T-helper 1 cell treated with Interleukin-12 subunit alpha and Interleukin-12 subunit beta and Interleukin-4 antibody, amounts not matched to agents 30 μg/mL and 1 μg/mL, for 36 hours (primary cell): ENCODE results near the gene PLXNB3.
A peak's percentile ranks its signal among the peaks of the same experiment; 100 is the strongest.
"Not testable (repeated sequence)": the region's sequence is repeated elsewhere in the genome, so short reads cannot be mapped to it uniquely, and the experiment has no call there.

Experiments
- H3K27ac Mint-ChIP-seq: one replicate; pipeline ENCODE4 v1.8.0; 2021; ENCODE audit warnings: mild to moderate bottlenecking, mixed read lengths
- H3K27me3 Mint-ChIP-seq: one replicate; pipeline ENCODE4 v1.8.0; 2021; ENCODE audit warnings: low read depth, mixed read lengths
- H3K36me3 Mint-ChIP-seq: one replicate; pipeline ENCODE4 v1.8.0; 2021; ENCODE audit warnings: low read depth, mixed read lengths
- H3K4me1 Mint-ChIP-seq: one replicate; pipeline ENCODE4 v1.8.0; 2021; ENCODE audit warnings: low read depth, mixed read lengths
- H3K4me3 Mint-ChIP-seq: one replicate; pipeline ENCODE4 v1.8.0; 2021; ENCODE audit warnings: mild to moderate bottlenecking, moderate library complexity, mixed read lengths
- H3K9me3 Mint-ChIP-seq: one replicate; pipeline ENCODE4 v1.8.0; 2021; ENCODE audit warnings: mixed read lengths

The PLXNB3 gene

DNA sequence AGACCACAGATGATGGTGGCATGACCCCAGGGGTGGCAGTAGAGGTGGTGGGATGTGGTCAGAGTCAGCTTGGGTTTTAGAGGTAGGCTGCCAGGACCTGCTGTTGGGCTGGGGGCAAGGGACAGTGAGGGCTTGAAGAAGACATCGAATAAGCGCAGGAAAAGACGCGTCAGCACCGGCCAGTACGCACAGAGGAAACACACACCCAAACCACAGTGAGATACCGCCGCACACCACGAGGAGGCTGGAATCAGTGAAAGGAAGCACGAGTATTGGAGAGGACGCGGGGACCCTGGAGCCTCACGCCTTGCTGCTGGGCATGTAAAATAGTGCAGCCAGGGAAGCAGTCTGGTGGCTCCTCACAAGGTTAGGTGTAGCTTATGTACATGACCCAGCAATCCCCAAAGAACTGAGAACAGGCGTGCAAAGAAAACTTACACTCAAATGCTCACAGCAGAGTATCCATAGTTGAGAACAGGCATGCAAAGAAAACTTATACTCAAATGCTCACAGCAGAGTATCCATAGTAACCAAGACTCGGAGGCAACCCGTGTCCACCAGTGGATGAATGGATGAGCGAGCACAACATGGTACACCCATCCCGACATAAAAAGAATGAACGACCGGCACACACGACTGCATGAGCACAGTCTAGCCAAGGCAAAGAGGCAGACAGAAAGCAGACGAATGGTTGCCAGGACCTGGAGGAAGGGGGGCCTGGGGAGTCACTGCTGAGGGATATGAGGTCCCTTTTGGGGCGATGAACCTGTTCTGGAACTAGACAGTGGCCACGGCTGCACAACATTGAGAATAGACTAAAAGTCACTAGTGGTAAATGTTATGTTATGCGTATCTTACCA, 53.0 kb downstream of the PLXNB3 start:
- Mint-ChIP-seq H3K36me3 (no peaks in the 10 kb centered on the region), H3K27me3 (peaks cover 25% of the 10 kb centered on the region), H3K27ac (no peak overlapping the region), H3K4me1 (peaks cover 17% of the 10 kb centered on the region), H3K4me3 (no peak overlapping the region), H3K9me3 (no peaks in the 10 kb centered on the region)

DNA sequence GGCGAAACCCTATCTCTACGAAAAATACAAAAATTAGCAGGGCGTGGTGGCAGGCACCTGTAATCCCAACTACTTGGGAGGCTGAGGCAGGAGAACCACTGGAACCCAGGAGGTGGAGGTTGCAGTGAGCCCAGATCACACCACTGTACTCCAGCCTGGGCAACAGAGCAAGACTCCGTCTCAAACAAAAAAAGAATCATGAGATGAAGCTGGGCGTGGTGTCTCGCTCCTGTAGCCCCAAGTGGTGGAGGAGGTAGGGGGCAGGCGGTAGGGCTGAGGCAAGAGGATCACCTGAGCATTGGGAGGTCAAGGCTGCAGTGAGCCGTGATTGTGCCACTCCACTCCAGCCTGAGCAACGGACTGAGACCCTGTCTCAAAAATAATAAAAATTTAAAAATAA, 54.0 kb downstream of the PLXNB3 start:
- peaks cover 24% of the 10 kb centered on the region for H3K4me1 Mint-ChIP-seq
- H3K9me3 Mint-ChIP-seq, H3K36me3 Mint-ChIP-seq, H3K27ac Mint-ChIP-seq, H3K4me3 Mint-ChIP-seq: not testable (repeated sequence)
- peaks cover 24% of the 10 kb centered on the region for H3K27me3 Mint-ChIP-seq

DNA sequence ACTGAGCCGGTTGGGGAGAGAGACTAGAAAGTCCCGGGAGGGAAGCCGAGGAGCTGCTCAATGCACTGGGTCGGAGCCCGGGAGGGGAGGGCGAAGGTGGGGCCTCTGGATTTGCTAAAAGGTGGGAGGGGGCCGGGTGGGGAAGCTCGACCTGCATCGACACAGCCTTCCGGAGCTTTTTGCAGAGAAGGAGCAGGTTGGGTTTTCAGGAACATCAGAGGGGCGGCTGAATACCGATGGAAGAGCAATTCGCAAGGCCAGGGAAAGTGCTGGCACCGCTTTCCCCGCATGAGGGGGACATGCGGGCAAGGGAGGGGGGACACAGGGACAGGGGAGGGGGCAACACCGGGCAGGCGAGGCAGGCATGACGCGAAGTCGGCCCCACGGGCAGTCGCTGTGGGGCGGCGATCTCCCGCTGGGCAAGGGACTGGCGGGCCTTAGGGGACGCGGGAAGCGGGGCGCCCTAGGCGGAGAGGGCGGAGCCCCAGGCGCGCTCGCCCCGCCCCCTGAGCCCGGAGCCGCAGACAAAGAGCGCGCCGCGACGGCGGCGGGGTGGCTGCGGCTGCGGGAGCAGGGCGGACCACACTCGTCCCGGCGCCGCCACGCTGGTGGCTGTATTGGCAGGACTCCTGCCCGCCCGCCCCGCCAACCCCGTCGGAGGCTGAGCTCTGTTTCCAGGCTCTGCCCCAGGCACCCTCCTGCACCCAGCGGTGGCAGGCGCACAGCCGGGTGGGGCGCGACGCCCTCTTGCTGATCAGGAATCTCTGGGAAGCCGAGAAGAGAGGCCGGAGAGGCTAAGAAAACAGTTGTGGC, 54.7 kb downstream of the PLXNB3 start:
- peaks cover 20% of the 10 kb centered on the region for H3K27me3 Mint-ChIP-seq
- peaks cover 24% of the 10 kb centered on the region for H3K4me1 Mint-ChIP-seq
- no peak overlapping the region for H3K27ac Mint-ChIP-seq
- no peaks in the 10 kb centered on the region for H3K36me3 Mint-ChIP-seq
- peak overlapping the region; percentile 48 for H3K4me3 Mint-ChIP-seq
- H3K9me3 Mint-ChIP-seq = no peaks in the 10 kb centered on the region

DNA sequence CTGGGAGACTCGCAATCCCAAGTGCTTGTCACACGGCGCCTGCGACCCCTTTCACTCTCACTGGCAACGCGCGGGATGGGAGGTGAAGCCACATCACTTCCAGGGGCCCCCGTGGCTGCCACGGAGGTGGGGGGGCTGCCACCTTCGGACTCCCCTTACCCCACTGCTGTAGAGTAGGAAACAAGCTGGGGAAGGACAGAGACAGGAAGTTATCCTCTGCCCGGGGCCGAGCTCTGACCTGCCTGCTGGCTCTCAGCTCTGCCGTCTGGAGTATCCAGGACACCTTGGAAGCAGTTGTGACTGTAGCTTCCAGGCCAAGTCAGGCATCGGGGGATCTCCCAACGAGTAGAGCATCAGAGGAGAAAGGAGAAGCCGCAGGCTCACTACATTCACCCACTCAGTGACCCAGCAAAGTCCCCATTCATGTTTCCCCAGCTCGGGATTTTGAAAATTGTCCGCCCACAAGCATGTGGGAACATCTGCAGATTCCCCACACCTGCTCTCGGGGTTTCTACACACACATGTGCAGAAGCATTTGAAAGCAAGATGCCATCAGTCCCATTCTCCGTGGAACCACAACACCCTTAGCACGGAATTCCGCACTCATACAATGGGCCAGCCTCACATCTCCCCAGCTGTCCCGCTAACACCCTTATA, 55.5 kb downstream of the PLXNB3 start:
- H3K4me3 Mint-ChIP-seq = peak overlapping the region; percentile 7
- H3K36me3 Mint-ChIP-seq = no peaks in the 10 kb centered on the region
- H3K27me3 Mint-ChIP-seq = peaks cover 19% of the 10 kb centered on the region
- peaks cover 26% of the 10 kb centered on the region for H3K4me1 Mint-ChIP-seq
- no peaks in the 10 kb centered on the region for H3K9me3 Mint-ChIP-seq
- H3K27ac Mint-ChIP-seq = no peak overlapping the region

DNA sequence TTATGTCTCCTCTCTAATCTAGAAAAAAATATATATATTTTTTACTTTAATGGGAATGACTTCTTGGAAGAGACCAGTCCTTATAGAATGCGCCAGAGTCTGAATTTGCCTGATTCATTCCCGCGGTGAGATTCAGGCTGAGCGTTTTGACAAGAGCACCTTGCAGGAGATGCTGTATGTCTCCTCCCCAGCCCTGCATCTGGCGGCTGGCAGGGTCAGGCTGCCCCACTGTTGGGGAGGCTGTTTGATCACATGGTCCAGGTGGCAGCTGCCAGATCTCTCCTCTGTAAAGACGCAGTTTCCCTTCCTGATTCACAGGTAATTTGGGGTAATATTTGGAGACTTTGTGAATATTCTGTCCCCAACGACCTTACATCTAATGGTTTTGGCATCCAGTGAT, 56.6 kb downstream of the PLXNB3 start:
- H3K27ac Mint-ChIP-seq = no peak overlapping the region
- H3K4me1 Mint-ChIP-seq = peaks cover 21% of the 10 kb centered on the region
- no peaks in the 10 kb centered on the region for H3K9me3 Mint-ChIP-seq
- no peaks in the 10 kb centered on the region for H3K36me3 Mint-ChIP-seq
- H3K4me3 Mint-ChIP-seq = no peak overlapping the region
- peaks cover 14% of the 10 kb centered on the region for H3K27me3 Mint-ChIP-seq

DNA sequence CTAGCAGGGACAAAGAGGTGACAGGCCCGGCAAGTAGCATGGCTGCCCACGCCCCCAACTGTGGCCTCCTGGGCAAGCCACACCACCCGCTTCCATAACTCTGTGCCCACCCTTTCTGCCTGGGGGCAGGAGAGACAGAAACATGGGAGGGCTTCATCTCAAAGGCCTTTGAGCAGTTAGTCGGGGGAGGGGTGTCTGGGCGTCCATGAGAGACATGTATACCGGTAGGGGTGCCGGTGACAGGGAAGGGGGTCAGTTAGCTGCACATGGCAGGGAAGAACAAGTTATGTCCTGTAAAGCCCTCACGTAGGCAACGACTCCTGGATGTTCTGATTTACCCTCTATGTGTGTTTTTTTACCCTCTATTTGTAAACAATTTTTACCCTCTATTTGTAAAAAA, 57.0 kb downstream of the PLXNB3 start:
- Mint-ChIP-seq H3K4me3 (no peak overlapping the region), H3K36me3 (no peaks in the 10 kb centered on the region), H3K9me3 (no peaks in the 10 kb centered on the region), H3K27me3 (peaks cover 16% of the 10 kb centered on the region), H3K27ac (no peak overlapping the region), H3K4me1 (peaks cover 21% of the 10 kb centered on the region)

DNA sequence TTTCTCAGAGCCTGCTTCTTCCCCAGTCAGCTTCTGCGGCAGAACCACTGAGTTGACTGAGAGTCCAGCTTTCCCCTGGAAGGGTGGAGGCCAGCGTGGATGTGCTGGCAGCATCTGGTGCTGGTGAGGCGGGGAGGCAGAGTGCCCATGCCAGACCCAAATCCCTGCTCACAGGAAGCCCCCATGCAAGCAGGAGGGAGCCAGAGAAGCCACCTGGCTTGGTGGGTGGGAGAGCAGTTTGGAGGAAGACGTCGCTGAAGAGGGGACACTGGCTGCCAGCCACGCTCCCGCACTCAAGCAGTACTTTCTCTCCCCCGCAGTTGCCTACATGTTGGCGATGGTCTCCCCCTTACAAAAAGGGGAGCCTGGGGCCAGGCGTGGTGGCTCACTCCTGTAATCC, 60.3 kb downstream of the PLXNB3 start:
- Mint-ChIP-seq H3K36me3 (no peaks in the 10 kb centered on the region), H3K27me3 (peaks cover 32% of the 10 kb centered on the region), H3K4me3 (no peak overlapping the region), H3K27ac (no peak overlapping the region), H3K9me3 (no peaks in the 10 kb centered on the region), H3K4me1 (peaks cover 14% of the 10 kb centered on the region)

DNA sequence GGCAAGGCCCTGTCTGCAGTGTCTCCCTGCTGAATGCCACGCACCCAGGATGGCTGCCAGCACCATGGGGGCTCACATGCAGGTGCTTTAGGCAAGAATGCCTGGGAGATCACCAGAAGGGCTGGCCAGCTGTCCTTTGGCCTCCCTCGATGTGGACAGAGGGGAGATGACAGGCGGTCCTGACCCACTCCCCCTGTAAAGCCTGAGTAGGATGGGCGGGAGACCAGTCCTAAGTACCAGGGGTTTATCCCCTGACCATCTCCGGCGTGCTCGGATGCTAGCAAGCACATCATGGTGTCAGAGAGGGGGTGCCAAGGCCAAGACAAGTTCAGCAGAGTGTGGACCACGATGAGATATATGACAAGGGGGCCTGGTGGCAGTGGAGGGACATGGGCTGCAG, 61.0 kb downstream of the PLXNB3 start:
- Mint-ChIP-seq H3K4me3 (no peak overlapping the region), H3K27ac (no peak overlapping the region), H3K4me1 (peaks cover 14% of the 10 kb centered on the region), H3K9me3 (no peaks in the 10 kb centered on the region), H3K27me3 (peaks cover 32% of the 10 kb centered on the region), H3K36me3 (no peaks in the 10 kb centered on the region)
